Measurements from ENCODE around the gene BTBD9.

- TF ChIP-seq POLR2AphosphoS5 (IDR thresholded peaks at IDR 0.05) = no peak
- TF ChIP-seq, protein P1, sequence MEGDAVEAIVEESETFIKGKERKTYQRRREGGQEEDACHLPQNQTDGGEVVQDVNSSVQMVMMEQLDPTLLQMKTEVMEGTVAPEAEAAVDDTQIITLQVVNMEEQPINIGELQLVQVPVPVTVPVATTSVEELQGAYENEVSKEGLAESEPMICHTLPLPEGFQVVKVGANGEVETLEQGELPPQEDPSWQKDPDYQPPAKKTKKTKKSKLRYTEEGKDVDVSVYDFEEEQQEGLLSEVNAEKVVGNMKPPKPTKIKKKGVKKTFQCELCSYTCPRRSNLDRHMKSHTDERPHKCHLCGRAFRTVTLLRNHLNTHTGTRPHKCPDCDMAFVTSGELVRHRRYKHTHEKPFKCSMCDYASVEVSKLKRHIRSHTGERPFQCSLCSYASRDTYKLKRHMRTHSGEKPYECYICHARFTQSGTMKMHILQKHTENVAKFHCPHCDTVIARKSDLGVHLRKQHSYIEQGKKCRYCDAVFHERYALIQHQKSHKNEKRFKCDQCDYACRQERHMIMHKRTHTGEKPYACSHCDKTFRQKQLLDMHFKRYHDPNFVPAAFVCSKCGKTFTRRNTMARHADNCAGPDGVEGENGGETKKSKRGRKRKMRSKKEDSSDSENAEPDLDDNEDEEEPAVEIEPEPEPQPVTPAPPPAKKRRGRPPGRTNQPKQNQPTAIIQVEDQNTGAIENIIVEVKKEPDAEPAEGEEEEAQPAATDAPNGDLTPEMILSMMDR (IDR thresholded peaks at IDR 0.05) = no peak
- no peak for TF ChIP-seq POLR2A (IDR thresholded peaks at IDR 0.05)
- no peak for TF ChIP-seq EP300 (IDR thresholded peaks at IDR 0.05; ENCODE audit: low read depth)
Measured at GRCh38 chr6:38450717-38451116, 189.0 kb downstream of the BTBD9 start.

Data from transverse colon (tissue), 4 donors.